Liver (tissue), 9 donors: ENCODE data around the gene FAM170B. TPM values are rescaled to one million over a fixed set of nuclear protein-coding genes. Genes with fewer than 3 reads are reported as not detected.

Experiments used
- DNase-seq: peaks from one replicate; pipeline ENCODE4 v3.0.0-alpha.2; 2017; ENCODE audit warnings: low spot score
- H3K27ac ChIP-seq, 2 donors: one replicate each; pipeline ENCODE4 v1.7.0; 2013; ENCODE audit warnings: inconsistent platforms in 2 of 2, low read length in 2 of 2, control low read depth in 1 of 2, low read depth in 1 of 2, mild to moderate bottlenecking in 1 of 2
- H3K27me3 ChIP-seq, 4 donors: one replicate each; pipeline versions ENCODE4 v1.6.1 to v1.7.0; 2013; ENCODE audit warnings: low read length in 3 of 4, inconsistent platforms in 1 of 4, mild to moderate bottlenecking in 1 of 4, moderate library complexity in 1 of 4; ENCODE audit not compliant: control insufficient read depth in 4 of 4, insufficient read depth in 4 of 4
- H3K36me3 ChIP-seq, 4 donors: one replicate each; pipeline versions ENCODE4 v1.6.1 to v1.7.0; 2013; ENCODE audit warnings: low read length in 3 of 4, mild to moderate bottlenecking in 3 of 4, low read depth in 1 of 4, moderate library complexity in 1 of 4; ENCODE audit not compliant: control insufficient read depth in 4 of 4, insufficient read depth in 3 of 4
- H3K4me1 ChIP-seq, 4 donors: one replicate each; pipeline versions ENCODE4 v1.6.1 to v1.7.0; 2013; ENCODE audit warnings: low read length in 3 of 4, mild to moderate bottlenecking in 3 of 4, moderate library complexity in 1 of 4; ENCODE audit not compliant: control insufficient read depth in 4 of 4, insufficient read depth in 4 of 4
- H3K4me3 ChIP-seq, 3 donors: one replicate each; pipeline versions ENCODE4 v1.6.1 to v1.7.0; 2013; ENCODE audit warnings: low read length in 3 of 3, control low read depth in 1 of 3, low read depth in 1 of 3, mild to moderate bottlenecking in 1 of 3
- H3K9ac ChIP-seq, 2 donors: one replicate each; pipeline ENCODE4 v1.7.0; 2013; ENCODE audit warnings: low read length in 2 of 2, mild to moderate bottlenecking in 2 of 2, moderate library complexity in 2 of 2, control low read depth in 1 of 2, low read depth in 1 of 2
- H3K9me3 ChIP-seq, 4 donors: one replicate each; pipeline versions ENCODE4 v1.6.1 to v1.7.0; 2013; ENCODE audit warnings: low read length in 3 of 4; ENCODE audit not compliant: control insufficient read depth in 4 of 4
- EGR1 ChIP-seq, 2 donors: IDR thresholded peaks; 2 replicates each; pipeline ENCODE4 v1.6.1; 2016 to 2018; ENCODE audit warnings: antibody characterized with exemption in 2 of 2, low read depth in 2 of 2
- FOXA1 ChIP-seq: IDR thresholded peaks from 2 replicates; pipeline ENCODE4 v1.6.1; 2016; ENCODE audit warnings: antibody characterized with exemption
- GABPA ChIP-seq, 2 donors: IDR thresholded peaks in 1 of 2; conservative IDR thresholded peaks in 1 of 2; 2 replicates each; pipeline ENCODE4 v1.6.1; 2016; ENCODE audit warnings: antibody characterized with exemption in 2 of 2, mild to moderate bottlenecking in 1 of 2, moderate library complexity in 1 of 2
- HNF4A ChIP-seq, 2 donors: conservative IDR thresholded peaks; 2 replicates each; pipeline ENCODE4 v1.6.1; 2016; ENCODE audit warnings: antibody characterized with exemption in 2 of 2, mild to moderate bottlenecking in 2 of 2
- HNF4G ChIP-seq: IDR thresholded peaks from 2 replicates; pipeline ENCODE4 v1.6.1; 2016; ENCODE audit warnings: antibody characterized with exemption
- NR2F2 ChIP-seq: IDR thresholded peaks from 2 replicates; pipeline ENCODE4 v1.6.1; 2016; ENCODE audit warnings: antibody characterized with exemption
- RAD21 ChIP-seq, 2 donors: IDR thresholded peaks; 2 replicates each; pipeline ENCODE4 v1.6.1; 2016; ENCODE audit warnings: antibody characterized with exemption in 2 of 2, mild to moderate bottlenecking in 2 of 2
- RXRA ChIP-seq, 2 donors: IDR thresholded peaks; 2 replicates each; pipeline ENCODE4 v1.6.1; 2017 to 2018; ENCODE audit warnings: antibody characterized with exemption in 2 of 2, mild to moderate bottlenecking in 1 of 2
- SP1 ChIP-seq: IDR thresholded peaks from 2 replicates; pipeline ENCODE4 v1.6.1; 2018; ENCODE audit warnings: antibody characterized with exemption, mild to moderate bottlenecking
- TAF1 ChIP-seq: conservative IDR thresholded peaks from 2 replicates; pipeline ENCODE4 v1.6.1; 2016; ENCODE audit warnings: antibody characterized with exemption, mild to moderate bottlenecking
- WGBS: extraction: QIAGEN DNeasy Blood & Tissue Kit; methylation state at CpG from one replicate; pipeline ENCODE4 v1.1.7; 2013; 5-methylcytosine and 5-hydroxymethylcytosine counted together
- polyA plus RNA-seq, 2 donors: library from polyadenylated mRNA; stranded (reverse) in 1 of 2; unstranded in 1 of 2; fragments of 200-250 nt in 1 of 2; fragments of >200 nt in 1 of 2; fragmentation: Nextera tagmentation in 1 of 2; extraction: Ambion mirVana in 1 of 2; gene quantifications; one replicate each; pipeline versions ENCODE4 v1.2.1 to v1.2.3, GENCODE V29; 2013 to 2015
- total RNA-seq, 2 donors: library from RNA; depleted of rRNA; stranded (reverse); fragments of >200 nt; gene quantifications; one replicate each; pipeline ENCODE4 v1.2.3, GENCODE V29; 2014
- TF ChIP-seq, protein P1 (sequence below): IDR thresholded peaks from 2 replicates; pipeline ENCODE4 v1.6.1; 2016; ENCODE audit warnings: antibody characterized with exemption
- TF ChIP-seq, protein P2 (sequence below): fragments of 150-350 bp; IDR thresholded peaks from 2 replicates; pipeline ENCODE4 v1.5.1; 2017; ENCODE audit warnings: improper control_type of control experiment, low read depth, low read length; ENCODE audit not compliant: missing input control
- TF ChIP-seq, protein P3 (sequence below): IDR thresholded peaks from 2 replicates; pipeline ENCODE4 v1.6.1; 2016; ENCODE audit warnings: antibody characterized with exemption, mild to moderate bottlenecking
- donor health status: healthy.
- donor health status: healthy.
- donor health status: healthy.
- donor health status: healthy.
- donor health status: healthy.

The FAM170B gene
- total and polyA plus RNA-seq, 4 donors = not detected

DNA sequence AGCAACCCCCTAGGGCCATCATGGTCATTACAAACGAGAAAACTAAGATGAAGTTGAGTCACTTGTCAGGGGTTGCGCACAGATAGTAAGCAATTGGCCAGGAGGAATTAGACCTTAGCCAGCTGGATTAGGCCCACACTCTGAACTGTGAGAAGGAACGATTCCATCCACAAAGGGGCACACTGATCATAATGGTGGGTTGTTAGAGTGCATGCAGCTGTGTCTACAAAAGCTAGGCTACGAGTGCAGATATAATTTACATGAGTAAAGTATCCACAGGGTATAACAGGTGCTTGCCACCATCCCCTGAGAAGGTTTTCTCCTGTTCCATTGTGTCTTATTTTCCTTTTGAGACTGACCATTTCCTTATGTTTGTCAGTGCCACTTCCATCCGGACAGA lies 16.6 kb upstream of the FAM170B start:
- H3K27ac ChIP-seq = no peak overlapping the region
- 82% methylated on average over 5 of the region's 5 CpGs for WGBS
- H3K9me3 ChIP-seq = peaks cover 0 to 2% (median 0%) of the 10 kb centered on the region in 4 donors
- DNase-seq = no peak
- no peaks in the 10 kb centered on the region for H3K4me1 ChIP-seq
- no peak overlapping the region for H3K9ac ChIP-seq
- H3K4me3 ChIP-seq = no peak overlapping the region
- H3K36me3 ChIP-seq = no peaks in the 10 kb centered on the region
- H3K27me3 ChIP-seq = no peaks in the 10 kb centered on the region
- no peak for TF ChIP-seq SP1
- TF ChIP-seq, protein P1, sequence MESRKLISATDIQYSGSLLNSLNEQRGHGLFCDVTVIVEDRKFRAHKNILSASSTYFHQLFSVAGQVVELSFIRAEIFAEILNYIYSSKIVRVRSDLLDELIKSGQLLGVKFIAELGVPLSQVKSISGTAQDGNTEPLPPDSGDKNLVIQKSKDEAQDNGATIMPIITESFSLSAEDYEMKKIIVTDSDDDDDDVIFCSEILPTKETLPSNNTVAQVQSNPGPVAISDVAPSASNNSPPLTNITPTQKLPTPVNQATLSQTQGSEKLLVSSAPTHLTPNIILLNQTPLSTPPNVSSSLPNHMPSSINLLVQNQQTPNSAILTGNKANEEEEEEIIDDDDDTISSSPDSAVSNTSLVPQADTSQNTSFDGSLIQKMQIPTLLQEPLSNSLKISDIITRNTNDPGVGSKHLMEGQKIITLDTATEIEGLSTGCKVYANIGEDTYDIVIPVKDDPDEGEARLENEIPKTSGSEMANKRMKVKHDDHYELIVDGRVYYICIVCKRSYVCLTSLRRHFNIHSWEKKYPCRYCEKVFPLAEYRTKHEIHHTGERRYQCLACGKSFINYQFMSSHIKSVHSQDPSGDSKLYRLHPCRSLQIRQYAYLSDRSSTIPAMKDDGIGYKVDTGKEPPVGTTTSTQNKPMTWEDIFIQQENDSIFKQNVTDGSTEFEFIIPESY = no peak
- TF ChIP-seq, protein P2, sequence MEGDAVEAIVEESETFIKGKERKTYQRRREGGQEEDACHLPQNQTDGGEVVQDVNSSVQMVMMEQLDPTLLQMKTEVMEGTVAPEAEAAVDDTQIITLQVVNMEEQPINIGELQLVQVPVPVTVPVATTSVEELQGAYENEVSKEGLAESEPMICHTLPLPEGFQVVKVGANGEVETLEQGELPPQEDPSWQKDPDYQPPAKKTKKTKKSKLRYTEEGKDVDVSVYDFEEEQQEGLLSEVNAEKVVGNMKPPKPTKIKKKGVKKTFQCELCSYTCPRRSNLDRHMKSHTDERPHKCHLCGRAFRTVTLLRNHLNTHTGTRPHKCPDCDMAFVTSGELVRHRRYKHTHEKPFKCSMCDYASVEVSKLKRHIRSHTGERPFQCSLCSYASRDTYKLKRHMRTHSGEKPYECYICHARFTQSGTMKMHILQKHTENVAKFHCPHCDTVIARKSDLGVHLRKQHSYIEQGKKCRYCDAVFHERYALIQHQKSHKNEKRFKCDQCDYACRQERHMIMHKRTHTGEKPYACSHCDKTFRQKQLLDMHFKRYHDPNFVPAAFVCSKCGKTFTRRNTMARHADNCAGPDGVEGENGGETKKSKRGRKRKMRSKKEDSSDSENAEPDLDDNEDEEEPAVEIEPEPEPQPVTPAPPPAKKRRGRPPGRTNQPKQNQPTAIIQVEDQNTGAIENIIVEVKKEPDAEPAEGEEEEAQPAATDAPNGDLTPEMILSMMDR = no peak
- no peak for TF ChIP-seq HNF4A (conservative IDR thresholded peaks at IDR 0.05)
- TF ChIP-seq, protein P3, sequence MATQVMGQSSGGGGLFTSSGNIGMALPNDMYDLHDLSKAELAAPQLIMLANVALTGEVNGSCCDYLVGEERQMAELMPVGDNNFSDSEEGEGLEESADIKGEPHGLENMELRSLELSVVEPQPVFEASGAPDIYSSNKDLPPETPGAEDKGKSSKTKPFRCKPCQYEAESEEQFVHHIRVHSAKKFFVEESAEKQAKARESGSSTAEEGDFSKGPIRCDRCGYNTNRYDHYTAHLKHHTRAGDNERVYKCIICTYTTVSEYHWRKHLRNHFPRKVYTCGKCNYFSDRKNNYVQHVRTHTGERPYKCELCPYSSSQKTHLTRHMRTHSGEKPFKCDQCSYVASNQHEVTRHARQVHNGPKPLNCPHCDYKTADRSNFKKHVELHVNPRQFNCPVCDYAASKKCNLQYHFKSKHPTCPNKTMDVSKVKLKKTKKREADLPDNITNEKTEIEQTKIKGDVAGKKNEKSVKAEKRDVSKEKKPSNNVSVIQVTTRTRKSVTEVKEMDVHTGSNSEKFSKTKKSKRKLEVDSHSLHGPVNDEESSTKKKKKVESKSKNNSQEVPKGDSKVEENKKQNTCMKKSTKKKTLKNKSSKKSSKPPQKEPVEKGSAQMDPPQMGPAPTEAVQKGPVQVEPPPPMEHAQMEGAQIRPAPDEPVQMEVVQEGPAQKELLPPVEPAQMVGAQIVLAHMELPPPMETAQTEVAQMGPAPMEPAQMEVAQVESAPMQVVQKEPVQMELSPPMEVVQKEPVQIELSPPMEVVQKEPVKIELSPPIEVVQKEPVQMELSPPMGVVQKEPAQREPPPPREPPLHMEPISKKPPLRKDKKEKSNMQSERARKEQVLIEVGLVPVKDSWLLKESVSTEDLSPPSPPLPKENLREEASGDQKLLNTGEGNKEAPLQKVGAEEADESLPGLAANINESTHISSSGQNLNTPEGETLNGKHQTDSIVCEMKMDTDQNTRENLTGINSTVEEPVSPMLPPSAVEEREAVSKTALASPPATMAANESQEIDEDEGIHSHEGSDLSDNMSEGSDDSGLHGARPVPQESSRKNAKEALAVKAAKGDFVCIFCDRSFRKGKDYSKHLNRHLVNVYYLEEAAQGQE = no peak
- TF ChIP-seq FOXA1 = no peak

DNA sequence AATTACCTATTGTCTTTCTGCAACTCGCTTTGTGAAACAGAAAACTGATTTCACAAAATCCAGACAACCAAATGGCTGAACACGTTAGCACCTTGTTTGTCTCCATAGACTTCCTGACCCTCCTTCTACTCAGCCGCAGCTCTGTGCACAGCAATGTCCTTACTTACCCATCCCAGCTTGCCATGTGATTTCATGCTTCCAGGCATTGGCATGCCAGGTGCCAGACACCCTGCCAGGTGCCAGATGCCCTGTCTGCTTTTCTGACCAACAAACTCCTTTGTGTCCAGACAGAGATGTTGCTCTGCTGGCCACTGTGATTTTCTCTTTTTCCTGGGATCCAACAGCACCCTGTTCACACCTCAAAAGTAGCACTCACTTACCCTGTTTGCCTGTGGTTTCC lies 16.1 kb upstream of the FAM170B start:
- no peak overlapping the region for H3K9ac ChIP-seq
- no peaks in the 10 kb centered on the region for H3K36me3 ChIP-seq
- peaks cover 0 to 2% (median 0%) of the 10 kb centered on the region in 4 donors for H3K9me3 ChIP-seq
- TF ChIP-seq SP1 = no peak
- no peak for TF ChIP-seq HNF4G
- TF ChIP-seq RAD21 (IDR thresholded peaks at IDR 0.05) = no peak
- TF ChIP-seq EGR1 (IDR thresholded peaks at IDR 0.05; ENCODE audit: low read depth in 2 of 2) = no peak
- TF ChIP-seq NR2F2 = no peak
- no peak for TF ChIP-seq FOXA1
- TF ChIP-seq RXRA (IDR thresholded peaks at IDR 0.05) = no peak
- TF ChIP-seq TAF1 = no peak
- no peak for TF ChIP-seq GABPA (IDR thresholded peaks at IDR 0.05 in 1 of 2, conservative IDR thresholded peaks at IDR 0.05 in 1 of 2)
- TF ChIP-seq, protein P2 = no peak
- TF ChIP-seq, protein P3 = no peak
- WGBS = 86% methylated on average over 3 of the region's 3 CpGs
- H3K4me1 ChIP-seq = no peaks in the 10 kb centered on the region
- no peak overlapping the region for H3K4me3 ChIP-seq
- DNase-seq = no peak
- H3K27ac ChIP-seq = no peak overlapping the region
- no peaks in the 10 kb centered on the region for H3K27me3 ChIP-seq
